Body of pancreas (tissue), 4 donors: ENCODE measurements around the gene ANKRD12.

ENCODE experiments used
- POLR2A ChIP-seq, 3 donors: fragments of 450-650 bp; IDR thresholded peaks; one replicate each; pipeline ENCODE4 v1.6.1; 2016; ENCODE audit warnings: antibody characterized with exemption in 3 of 3, mild to moderate bottlenecking in 2 of 3
- TF ChIP-seq, protein P1 (sequence below), 7 experiments: fragments of 450-650 bp in 4 of 7; fragments of 200-600 bp in 3 of 7; sonication (generic) in 3 of 7; IDR thresholded peaks; one replicate each; pipeline ENCODE4 v1.5.1; 2016 to 2019; ENCODE audit warnings: antibody characterized with exemption in 7 of 7

DNA sequence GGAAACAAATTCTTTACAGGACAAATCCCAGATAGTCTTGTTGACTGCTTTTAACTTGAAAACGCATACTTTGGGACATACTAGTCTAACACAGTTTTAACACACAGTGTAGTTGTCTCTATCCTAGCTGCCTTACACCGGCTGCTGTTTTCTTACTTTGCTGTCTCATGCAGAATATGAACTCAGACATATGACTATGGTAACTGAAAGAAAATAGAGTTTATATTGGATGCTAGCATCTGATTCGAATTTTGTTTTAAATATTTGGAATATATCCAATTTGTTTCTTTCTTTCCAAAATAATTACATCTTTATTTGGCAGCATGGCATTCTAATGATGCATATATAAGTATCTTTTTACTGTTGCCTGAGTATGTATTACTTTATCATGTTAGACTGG, 69.8 kb downstream of the ANKRD12 start:
- no peak for TF ChIP-seq POLR2A (IDR thresholded peaks at IDR 0.05)
- TF ChIP-seq, protein P1, sequence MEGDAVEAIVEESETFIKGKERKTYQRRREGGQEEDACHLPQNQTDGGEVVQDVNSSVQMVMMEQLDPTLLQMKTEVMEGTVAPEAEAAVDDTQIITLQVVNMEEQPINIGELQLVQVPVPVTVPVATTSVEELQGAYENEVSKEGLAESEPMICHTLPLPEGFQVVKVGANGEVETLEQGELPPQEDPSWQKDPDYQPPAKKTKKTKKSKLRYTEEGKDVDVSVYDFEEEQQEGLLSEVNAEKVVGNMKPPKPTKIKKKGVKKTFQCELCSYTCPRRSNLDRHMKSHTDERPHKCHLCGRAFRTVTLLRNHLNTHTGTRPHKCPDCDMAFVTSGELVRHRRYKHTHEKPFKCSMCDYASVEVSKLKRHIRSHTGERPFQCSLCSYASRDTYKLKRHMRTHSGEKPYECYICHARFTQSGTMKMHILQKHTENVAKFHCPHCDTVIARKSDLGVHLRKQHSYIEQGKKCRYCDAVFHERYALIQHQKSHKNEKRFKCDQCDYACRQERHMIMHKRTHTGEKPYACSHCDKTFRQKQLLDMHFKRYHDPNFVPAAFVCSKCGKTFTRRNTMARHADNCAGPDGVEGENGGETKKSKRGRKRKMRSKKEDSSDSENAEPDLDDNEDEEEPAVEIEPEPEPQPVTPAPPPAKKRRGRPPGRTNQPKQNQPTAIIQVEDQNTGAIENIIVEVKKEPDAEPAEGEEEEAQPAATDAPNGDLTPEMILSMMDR (IDR thresholded peaks at IDR 0.05) = no peak
